ENCODE measurements around the gene BMP5. TPM values are rescaled to one million over a fixed set of nuclear protein-coding genes. Genes with fewer than 3 reads are reported as not detected.

Gene BMP5
- total and polyA plus RNA-seq, 2 of the 13 experiments (the other 11 are each of a cell fraction or from before 2014, with no cell fraction given): not detected

DNA sequence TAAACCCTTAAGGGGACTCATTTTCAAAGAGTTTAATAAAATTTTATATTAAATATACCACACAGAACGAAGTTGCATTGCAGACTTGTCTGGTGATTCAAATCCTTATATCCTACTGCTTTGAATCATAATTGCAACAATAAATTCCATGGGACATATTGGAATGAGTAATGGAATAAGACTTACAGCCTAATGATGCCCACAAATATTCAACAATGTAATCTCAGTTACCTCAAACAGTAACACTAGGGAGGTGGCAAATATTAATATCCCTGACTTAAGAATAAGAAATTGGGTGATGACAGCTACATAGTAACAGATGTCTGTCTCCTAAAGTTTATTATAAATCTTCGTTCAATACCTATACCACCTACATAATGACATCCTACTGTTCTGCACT is 52.6 kb downstream of the BMP5 start:
- BruUV-seq (replicated peaks): no TSS peak
- no peak for TF ChIP-seq IKZF4 (CRISPR knock-in tag; IDR thresholded peaks at IDR 0.05; ENCODE audit: borderline replicate concordance, low read depth, not compliant biosample characterization)
- TF ChIP-seq, protein P1, sequence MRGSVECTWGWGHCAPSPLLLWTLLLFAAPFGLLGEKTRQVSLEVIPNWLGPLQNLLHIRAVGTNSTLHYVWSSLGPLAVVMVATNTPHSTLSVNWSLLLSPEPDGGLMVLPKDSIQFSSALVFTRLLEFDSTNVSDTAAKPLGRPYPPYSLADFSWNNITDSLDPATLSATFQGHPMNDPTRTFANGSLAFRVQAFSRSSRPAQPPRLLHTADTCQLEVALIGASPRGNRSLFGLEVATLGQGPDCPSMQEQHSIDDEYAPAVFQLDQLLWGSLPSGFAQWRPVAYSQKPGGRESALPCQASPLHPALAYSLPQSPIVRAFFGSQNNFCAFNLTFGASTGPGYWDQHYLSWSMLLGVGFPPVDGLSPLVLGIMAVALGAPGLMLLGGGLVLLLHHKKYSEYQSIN (CRISPR knock-in tag; IDR thresholded peaks at IDR 0.05; ENCODE audit: borderline replicate concordance): no peak
- no peak for TF ChIP-seq ZSCAN25 (CRISPR knock-in tag; IDR thresholded peaks at IDR 0.05)
- TF ChIP-seq ZNF224 (CRISPR knock-in tag; IDR thresholded peaks at IDR 0.05): no peak
- no peaks in the 10 kb centered on the region for H3K27me3 ChIP-seq (ENCODE audit: control insufficient read depth in 1 of 2, insufficient read depth in 2 of 2, low read length in 2 of 2)
- FAIRE-seq: no peak
- no peak overlapping the region for H3K4me3 ChIP-seq (replicated peaks in 1 of 3; ENCODE audit: insufficient read depth in 1 of 3, low read depth in 2 of 3, low read length in 3 of 3)
- peaks cover 14% of the 10 kb centered on the region for H3K4me1 ChIP-seq (ENCODE audit: insufficient read depth, low read length)
- no peak for DNase-seq (ENCODE audit: low spot score)
- 0% methylated on average over 2 of the region's 2 CpGs for WGBS (ENCODE audit: low lambda C conversion rate)
- H2AFZ ChIP-seq (ENCODE audit: low read length): no peak overlapping the region
- CTCF ChIA-PET (ENCODE audit: low intra/inter-chr PET ratio, low total read pairs): no interaction called here
- no peaks in the 10 kb centered on the region for H3K36me3 ChIP-seq (replicated peaks in 1 of 2; ENCODE audit: control insufficient read depth in 1 of 2, insufficient read depth in 2 of 2, low read length in 2 of 2)
- no peak overlapping the region for H3K27ac ChIP-seq (ENCODE audit: extremely low read length, insufficient read depth, low read length)
- H3K4me2 ChIP-seq (ENCODE audit: low read depth, low read length): no peak overlapping the region
- intact Hi-C loops (cut with micrococcal nuclease; ENCODE audit: unreplicated experiment): no loop called here
- ATAC-seq: no peak
- in situ Hi-C loops (cut with HindIII; ENCODE audit: extremely low pct_ligation_motif_present, low pct_unique_long_range_greater_than_20kb): no loop called here
- H3K9me3 ChIP-seq (ENCODE audit: low read length): no peaks in the 10 kb centered on the region
- no peak overlapping the region for H3K9ac ChIP-seq (ENCODE audit: insufficient read depth, low read depth, low read length)
- POLR2A ChIA-PET: no interaction called here
- no peaks in the 10 kb centered on the region for H4K20me1 ChIP-seq (ENCODE audit: insufficient read depth, low read length)
- H3K79me2 ChIP-seq (ENCODE audit: insufficient read depth, low read length): no peaks in the 10 kb centered on the region

DNA sequence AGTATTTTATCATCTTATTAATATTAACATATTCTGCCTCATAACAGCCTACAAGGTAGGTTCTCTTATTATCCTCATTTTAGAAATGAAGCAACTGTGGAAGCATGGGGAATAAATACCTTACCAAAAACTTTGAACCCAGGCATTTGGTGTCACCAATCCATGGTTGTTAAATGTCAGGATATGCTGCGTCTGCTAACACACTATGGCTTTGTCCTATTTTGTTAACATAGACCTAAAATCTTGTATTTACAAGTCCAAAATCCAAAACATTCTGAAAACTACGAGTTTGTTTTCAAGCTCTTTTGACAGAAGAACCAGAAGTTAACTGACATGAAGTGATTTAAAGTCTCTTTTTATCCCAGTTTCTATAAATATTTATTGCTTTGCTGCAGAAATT is 53.4 kb downstream of the BMP5 start:
- in situ Hi-C loops (cut with HindIII; ENCODE audit: extremely low pct_ligation_motif_present, low pct_unique_long_range_greater_than_20kb): no loop called here
- CTCF ChIA-PET (ENCODE audit: low intra/inter-chr PET ratio, low total read pairs): no interaction called here
- ATAC-seq: peak; percentile 72
- TF ChIP-seq, protein P2, sequence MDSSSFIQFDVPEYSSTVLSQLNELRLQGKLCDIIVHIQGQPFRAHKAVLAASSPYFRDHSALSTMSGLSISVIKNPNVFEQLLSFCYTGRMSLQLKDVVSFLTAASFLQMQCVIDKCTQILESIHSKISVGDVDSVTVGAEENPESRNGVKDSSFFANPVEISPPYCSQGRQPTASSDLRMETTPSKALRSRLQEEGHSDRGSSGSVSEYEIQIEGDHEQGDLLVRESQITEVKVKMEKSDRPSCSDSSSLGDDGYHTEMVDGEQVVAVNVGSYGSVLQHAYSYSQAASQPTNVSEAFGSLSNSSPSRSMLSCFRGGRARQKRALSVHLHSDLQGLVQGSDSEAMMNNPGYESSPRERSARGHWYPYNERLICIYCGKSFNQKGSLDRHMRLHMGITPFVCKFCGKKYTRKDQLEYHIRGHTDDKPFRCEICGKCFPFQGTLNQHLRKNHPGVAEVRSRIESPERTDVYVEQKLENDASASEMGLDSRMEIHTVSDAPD (CRISPR knock-in tag; IDR thresholded peaks at IDR 0.05): peak; percentile 64; the same call in 1 of the 2 replicates
- TF ChIP-seq, protein P3, sequence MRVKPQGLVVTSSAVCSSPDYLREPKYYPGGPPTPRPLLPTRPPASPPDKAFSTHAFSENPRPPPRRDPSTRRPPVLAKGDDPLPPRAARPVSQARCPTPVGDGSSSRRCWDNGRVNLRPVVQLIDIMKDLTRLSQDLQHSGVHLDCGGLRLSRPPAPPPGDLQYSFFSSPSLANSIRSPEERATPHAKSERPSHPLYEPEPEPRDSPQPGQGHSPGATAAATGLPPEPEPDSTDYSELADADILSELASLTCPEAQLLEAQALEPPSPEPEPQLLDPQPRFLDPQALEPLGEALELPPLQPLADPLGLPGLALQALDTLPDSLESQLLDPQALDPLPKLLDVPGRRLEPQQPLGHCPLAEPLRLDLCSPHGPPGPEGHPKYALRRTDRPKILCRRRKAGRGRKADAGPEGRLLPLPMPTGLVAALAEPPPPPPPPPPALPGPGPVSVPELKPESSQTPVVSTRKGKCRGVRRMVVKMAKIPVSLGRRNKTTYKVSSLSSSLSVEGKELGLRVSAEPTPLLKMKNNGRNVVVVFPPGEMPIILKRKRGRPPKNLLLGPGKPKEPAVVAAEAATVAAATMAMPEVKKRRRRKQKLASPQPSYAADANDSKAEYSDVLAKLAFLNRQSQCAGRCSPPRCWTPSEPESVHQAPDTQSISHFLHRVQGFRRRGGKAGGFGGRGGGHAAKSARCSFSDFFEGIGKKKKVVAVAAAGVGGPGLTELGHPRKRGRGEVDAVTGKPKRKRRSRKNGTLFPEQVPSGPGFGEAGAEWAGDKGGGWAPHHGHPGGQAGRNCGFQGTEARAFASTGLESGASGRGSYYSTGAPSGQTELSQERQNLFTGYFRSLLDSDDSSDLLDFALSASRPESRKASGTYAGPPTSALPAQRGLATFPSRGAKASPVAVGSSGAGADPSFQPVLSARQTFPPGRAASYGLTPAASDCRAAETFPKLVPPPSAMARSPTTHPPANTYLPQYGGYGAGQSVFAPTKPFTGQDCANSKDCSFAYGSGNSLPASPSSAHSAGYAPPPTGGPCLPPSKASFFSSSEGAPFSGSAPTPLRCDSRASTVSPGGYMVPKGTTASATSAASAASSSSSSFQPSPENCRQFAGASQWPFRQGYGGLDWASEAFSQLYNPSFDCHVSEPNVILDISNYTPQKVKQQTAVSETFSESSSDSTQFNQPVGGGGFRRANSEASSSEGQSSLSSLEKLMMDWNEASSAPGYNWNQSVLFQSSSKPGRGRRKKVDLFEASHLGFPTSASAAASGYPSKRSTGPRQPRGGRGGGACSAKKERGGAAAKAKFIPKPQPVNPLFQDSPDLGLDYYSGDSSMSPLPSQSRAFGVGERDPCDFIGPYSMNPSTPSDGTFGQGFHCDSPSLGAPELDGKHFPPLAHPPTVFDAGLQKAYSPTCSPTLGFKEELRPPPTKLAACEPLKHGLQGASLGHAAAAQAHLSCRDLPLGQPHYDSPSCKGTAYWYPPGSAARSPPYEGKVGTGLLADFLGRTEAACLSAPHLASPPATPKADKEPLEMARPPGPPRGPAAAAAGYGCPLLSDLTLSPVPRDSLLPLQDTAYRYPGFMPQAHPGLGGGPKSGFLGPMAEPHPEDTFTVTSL (CRISPR knock-in tag; IDR thresholded peaks at IDR 0.05; ENCODE audit: borderline replicate concordance): peak; percentile 24; the same call in 1 of the 2 replicates

More for the DNA sequence above, 53.4 kb downstream of the BMP5 start:
- no peak overlapping the region for H3K4me2 ChIP-seq (ENCODE audit: low read depth, low read length)
- no peak overlapping the region for H3K27ac ChIP-seq (ENCODE audit: extremely low read length, insufficient read depth, low read length)
- DNase-seq (ENCODE audit: low spot score) (peak; percentile 20), FAIRE-seq (no peak)
- no peak overlapping the region for H2AFZ ChIP-seq (ENCODE audit: low read length)
- BruUV-seq (replicated peaks): no TSS peak
- H3K36me3 ChIP-seq (replicated peaks in 1 of 2; ENCODE audit: control insufficient read depth in 1 of 2, insufficient read depth in 2 of 2, low read length in 2 of 2): no peaks in the 10 kb centered on the region
- no peaks in the 10 kb centered on the region for H3K9me3 ChIP-seq (ENCODE audit: low read length)
- peaks cover 10% of the 10 kb centered on the region for H3K4me1 ChIP-seq (ENCODE audit: insufficient read depth, low read length)
- WGBS (ENCODE audit: low lambda C conversion rate): 0% methylated on average over 2 of the region's 2 CpGs
- intact Hi-C loops (cut with micrococcal nuclease; ENCODE audit: unreplicated experiment): no loop called here
- no peaks in the 10 kb centered on the region for H4K20me1 ChIP-seq (ENCODE audit: insufficient read depth, low read length)
- no peaks in the 10 kb centered on the region for H3K27me3 ChIP-seq (ENCODE audit: control insufficient read depth in 1 of 2, insufficient read depth in 2 of 2, low read length in 2 of 2)
- no peak overlapping the region for H3K4me3 ChIP-seq (replicated peaks in 1 of 3; ENCODE audit: insufficient read depth in 1 of 3, low read depth in 2 of 3, low read length in 3 of 3)
- no peaks in the 10 kb centered on the region for H3K79me2 ChIP-seq (ENCODE audit: insufficient read depth, low read length)
- POLR2A ChIA-PET: no interaction called here
- no peak overlapping the region for H3K9ac ChIP-seq (ENCODE audit: insufficient read depth, low read depth, low read length)
